Forelimb muscle (tissue), 1 donor: ENCODE data around the gene NPR3. TPM values are rescaled to one million over a fixed set of nuclear protein-coding genes. Genes with fewer than 3 reads are reported as not detected.

Experiments
- DNase-seq: peaks from one replicate; pipeline ENCODE4 v3.0.0-alpha.2; 2013; ENCODE audit warnings: low read depth
- polyA plus RNA-seq: library from polyadenylated mRNA; unstranded; fragments of 120-200 nt; gene quantifications from one replicate; pipeline ENCODE4 v1.2.1, GENCODE V29; 2013; ENCODE audit not compliant: insufficient read length

Gene NPR3
- polyA plus RNA-seq, 1 donor, result 16.3 TPM

GRCh38 chr5:32711681-32712480 is 760 bp downstream of the NPR3 start:
- no peak for DNase-seq

GRCh38 chr5:32712481-32713360 is 1.6 kb downstream of the NPR3 start:
- no peak for DNase-seq

DNA sequence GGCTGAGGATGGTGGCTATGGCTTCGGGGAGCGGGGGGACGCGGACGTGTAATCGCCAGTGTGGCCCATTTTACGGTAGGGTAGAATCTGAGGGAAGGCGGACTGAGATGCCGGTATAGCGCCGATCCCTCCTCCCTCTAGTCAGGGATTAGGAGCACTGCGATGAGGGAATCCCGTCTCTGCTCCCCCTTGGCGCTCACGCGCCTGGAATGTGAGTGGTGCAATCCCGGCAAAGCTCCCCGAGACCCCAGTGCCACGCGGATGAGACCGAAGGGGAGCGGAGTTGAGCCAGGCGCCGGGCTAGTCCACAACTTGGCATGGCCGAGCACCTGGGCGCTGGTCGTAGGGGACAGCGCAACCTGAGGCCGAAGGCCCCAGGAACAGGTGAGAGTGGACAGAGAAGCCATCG is 2.2 kb downstream of the NPR3 start:
- DNase-seq, result no peak

DNA sequence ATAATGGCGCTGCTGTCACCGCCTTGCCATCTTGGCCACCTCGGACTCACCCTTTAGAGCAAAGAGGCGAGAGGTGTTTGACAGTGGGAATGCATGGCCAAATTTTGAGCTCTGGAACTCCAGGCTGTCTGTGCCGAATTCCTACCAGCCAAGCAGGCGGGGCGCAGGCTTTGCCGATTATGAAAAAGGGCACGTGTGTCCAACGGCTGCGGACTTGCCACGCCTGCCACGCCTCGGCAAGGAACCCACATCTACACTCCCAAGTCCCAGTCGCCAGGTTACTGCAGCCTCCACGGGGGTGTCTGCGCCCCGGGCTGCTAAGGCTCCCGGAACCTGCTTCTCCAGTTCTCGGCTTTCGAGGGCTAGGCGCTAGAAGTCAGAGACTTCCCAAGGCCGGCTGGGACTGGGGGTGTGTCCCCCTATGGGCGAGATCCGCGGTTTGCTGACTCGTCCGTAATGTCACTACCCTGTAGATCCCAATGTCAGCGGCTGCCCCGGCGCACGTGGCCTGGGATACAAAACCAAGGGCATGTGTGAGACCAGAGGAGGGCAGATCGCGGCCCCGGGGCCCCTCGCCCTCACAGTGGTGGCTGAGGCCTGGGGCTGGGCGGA is 2.8 kb downstream of the NPR3 start:
- no peak for DNase-seq

DNA sequence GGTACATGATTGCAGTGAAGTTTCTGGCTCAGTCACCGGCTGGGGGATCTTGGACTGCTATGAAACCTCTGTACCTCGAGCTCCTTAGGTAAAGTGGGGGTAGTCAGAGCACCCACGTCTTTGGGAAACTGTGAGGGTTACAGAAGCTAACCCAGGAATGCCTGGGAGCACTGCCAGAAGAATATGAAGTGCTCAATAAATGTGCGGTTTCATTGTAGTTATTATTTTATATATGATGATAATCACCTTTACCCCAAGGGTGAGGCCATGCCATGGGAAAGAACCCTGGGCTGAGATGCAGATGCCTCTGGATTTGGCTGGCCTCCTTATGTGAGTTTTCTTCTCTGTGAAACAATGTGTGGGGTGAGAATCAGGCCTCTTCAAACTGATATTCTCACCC is 3.7 kb downstream of the NPR3 start:
- no peak for DNase-seq

DNA sequence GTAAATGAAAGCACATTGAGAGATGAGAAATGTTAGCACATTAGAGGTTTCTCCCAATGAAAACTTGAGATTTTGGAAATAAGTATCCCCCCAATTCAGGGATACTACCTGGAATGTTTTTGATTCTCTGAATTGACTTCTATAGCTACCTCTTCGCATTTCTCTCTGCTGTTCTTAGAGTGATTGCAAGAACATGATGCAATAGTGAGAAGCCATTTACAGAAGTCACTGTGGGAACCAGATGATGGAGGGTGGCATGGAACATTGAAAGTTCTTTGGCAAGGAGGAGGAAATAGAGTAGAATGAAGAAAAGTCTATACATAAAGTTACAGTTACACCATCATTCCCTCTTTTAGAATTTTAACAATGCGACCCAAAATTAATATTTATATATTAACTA is 9.2 kb downstream of the NPR3 start:
- DNase-seq, result no peak

- DNase-seq, result no peak
Measured at GRCh38 chr5:32721626-32722025, 10.5 kb downstream of the NPR3 start.

GRCh38 chr5:32722957-32723356 is 11.8 kb downstream of the NPR3 start:
- no peak for DNase-seq

GRCh38 chr5:32724526-32724925 is 13.4 kb downstream of the NPR3 start:
- DNase-seq, result no peak

GRCh38 chr5:32726086-32726557 is 15.0 kb downstream of the NPR3 start:
- DNase-seq, result no peak

DNA sequence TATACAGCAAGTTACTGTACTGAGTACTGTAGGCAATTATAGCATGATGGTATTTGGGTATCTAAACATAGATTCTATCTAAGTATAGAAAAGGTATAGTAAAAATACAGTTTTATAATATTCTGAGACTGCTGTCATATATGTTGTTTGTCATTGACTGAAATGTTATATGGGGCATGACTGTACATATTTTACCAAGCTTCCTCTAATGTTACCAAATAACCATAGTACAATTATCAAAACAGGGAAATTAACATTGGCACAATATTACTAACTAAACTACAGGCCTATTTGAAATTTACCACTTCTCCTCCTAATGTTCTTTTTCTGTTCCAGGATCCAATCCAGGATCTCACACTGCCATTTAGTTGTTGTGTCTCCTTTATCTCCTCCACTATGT is 18.5 kb downstream of the NPR3 start:
- no peak for DNase-seq

DNA sequence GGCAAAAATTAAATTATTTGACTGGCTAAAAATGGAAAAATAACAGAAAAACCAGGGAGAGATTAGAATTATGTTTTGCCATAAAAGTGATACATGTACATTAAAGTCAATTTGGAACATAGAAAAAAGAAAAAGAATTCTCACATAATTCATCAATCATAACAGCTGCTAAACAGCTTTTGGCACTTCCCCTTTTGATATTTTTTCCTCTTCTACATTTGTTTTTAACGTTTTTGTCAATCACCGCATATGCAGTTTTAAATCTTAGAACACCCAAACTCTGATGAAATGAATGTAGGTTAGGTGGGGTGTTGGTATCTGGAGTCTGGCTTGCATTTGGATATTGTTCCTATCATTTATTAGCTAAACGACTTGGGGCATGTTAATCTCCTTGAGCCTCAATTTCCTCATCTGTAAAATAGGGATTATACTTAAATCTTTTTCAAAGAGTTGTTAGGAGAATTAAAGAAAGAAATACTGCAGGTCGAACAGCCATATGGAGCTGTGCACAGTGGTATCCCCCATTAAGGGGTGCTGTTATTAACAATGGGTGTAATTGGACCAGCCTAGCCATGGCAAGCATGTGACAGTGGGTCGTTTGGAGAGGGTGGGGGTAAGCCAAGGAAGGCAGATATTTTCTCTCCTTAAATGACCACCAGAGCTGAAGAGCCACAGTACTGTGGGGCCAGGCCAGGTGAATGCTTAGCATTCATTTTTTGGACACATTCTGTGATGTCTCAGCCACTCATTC is 22.6 kb downstream of the NPR3 start:
- no peak for DNase-seq

DNA sequence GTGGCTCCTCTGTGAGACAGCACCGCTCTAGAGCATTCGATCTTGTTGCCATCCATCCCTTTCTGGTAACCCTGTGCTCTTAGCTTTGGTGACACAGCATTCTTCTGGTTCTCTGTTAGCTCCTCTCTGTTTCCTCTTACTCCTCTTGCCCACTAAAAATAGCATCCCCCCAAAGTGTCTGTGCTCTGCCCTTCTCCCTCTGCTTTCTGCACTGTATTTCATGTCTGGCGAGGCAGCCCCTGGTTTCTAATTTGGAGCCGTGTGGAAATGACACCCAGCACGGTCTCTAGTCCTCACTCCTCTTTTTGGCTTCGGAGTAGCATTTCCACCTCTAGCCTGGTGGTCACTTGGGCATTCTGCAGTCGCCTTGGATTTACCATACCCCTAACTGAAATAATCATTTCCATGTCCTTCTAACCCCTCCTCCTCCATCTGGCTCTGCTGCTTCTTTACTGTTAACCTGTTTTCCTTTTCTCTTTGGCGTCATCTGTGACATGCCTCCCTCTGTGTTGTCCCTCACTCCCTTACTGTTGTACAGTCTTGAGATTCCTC is 23.8 kb downstream of the NPR3 start:
- DNase-seq, result no peak

GRCh38 chr5:32735512-32735911 is 24.4 kb downstream of the NPR3 start:
- DNase-seq, result no peak

- no peak for DNase-seq
Measured at GRCh38 chr5:32736842-32737241, 25.7 kb downstream of the NPR3 start.

DNA sequence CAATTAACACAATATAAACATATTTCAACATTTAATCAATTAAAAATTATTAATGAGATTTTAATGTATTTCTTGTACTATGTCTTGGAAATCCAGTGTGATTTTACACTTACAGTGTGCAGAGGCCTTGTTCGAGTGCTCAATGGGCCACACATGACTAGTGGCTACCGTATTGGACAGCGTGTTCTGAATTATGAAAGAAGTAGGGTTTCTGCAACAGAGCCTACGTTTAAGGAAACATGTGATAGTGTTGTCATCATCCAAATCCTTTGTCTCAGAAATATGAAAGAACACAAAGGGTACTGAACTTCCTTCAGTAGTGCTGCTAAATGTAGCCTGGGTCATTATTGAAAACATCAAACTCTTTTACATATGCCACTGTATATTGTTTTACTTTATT is 29.5 kb downstream of the NPR3 start:
- no peak for DNase-seq

DNA sequence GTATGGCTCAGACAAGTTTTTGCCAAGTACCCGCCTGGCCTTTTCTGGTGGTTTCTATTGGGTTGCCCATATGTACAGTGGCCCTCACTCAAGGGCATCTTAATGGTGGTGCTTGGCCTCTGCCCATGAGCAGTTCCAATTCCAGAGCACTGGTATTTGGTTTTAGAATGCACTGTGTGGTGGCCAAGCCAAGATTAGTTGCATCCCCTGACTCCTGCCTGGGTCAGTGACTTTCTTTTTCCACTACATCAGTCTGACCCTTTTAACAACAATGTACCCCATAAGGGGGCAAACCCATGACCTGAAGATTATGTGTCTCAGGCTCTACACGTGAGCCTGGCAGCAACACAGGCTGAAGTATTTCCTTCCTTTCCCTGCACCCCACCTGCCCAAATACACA is 34.2 kb downstream of the NPR3 start:
- no peak for DNase-seq

DNA sequence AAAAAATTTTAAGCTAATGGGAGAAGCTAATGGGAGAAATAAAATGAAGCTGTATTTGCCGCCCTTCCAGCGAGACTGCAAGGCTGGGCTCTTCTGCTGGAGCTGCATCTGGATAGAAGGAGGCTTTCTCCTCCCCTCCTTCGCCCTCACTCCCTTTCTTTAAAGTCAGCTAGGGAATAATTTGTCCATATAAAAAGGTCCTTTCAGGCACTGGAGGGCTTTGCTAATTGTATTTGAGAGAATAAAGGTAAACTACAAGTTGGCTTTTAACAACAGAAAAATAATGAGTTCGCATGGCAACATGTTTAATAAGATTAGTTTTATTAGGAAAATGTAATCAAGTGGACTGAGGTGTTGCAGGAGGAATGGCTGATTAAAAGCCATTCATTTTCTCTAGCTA is 41.3 kb downstream of the NPR3 start:
- DNase-seq, result no peak

- no peak for DNase-seq
Measured at GRCh38 chr5:32753051-32753450, 41.9 kb downstream of the NPR3 start.

GRCh38 chr5:32753765-32754164 is 42.6 kb downstream of the NPR3 start:
- no peak for DNase-seq

- DNase-seq, result no peak
Measured at GRCh38 chr5:32754284-32754683, 43.2 kb downstream of the NPR3 start.
